Keratinocyte (primary cell): Measurements from ENCODE around the gene KRT14. TPM values are rescaled to one million over a fixed set of nuclear protein-coding genes. Genes with fewer than 3 reads are reported as not detected.
"Not testable (repeated sequence)": the region's sequence is repeated elsewhere in the genome, so short reads cannot be mapped to it uniquely, and the experiment has no call there.

ENCODE experiments used
- DNase-seq: peaks from one replicate; pipeline ENCODE4 v3.0.0-alpha.2; 2011; ENCODE audit warnings: low read depth, missing footprints, low spot score
- FAIRE-seq: peaks from 2 replicates; lab custom pipeline; 2011; peaks lifted over from hg19 to GRCh38; lab: Jason Lieb, UNC
- H2AFZ ChIP-seq: 2 replicates; pipeline ENCODE4 v1.6.0; 2012; ENCODE audit warnings: low read length, control low read depth, inconsistent platforms; ENCODE audit not compliant: control insufficient read depth
- H3K27ac ChIP-seq: 2 replicates; pipeline ENCODE4 v1.5.1; 2011; ENCODE audit warnings: low read length; ENCODE audit not compliant: control insufficient read depth, insufficient read depth
- H3K27me3 ChIP-seq: 3 replicates; pipeline ENCODE4 v1.6.0; 2011; ENCODE audit warnings: low read length; ENCODE audit not compliant: control insufficient read depth, insufficient read depth; ENCODE audit errors: extremely low read depth
- H3K36me3 ChIP-seq, 2 experiments: 2 replicates in 1 of 2; 3 replicates in 1 of 2; pipeline ENCODE4 v1.5.1; 2011; ENCODE audit warnings: low read length in 2 of 2, mild to moderate bottlenecking in 1 of 2; ENCODE audit not compliant: control insufficient read depth in 2 of 2, insufficient read depth in 2 of 2; ENCODE audit errors: extremely low read depth in 1 of 2
- H3K4me1 ChIP-seq: 3 replicates; pipeline ENCODE4 v1.5.1; 2011; ENCODE audit warnings: low read length; ENCODE audit not compliant: control insufficient read depth, insufficient read depth; ENCODE audit errors: extremely low read depth
- H3K4me2 ChIP-seq: 3 replicates; pipeline ENCODE4 v1.6.0; 2011; ENCODE audit warnings: low read depth, low read length; ENCODE audit not compliant: control insufficient read depth, insufficient read depth; ENCODE audit errors: extremely low read depth
- H3K4me3 ChIP-seq, 3 experiments: fragments of 200-600 bp in 1 of 3; sonication (generic) in 1 of 3; 2 replicates in 2 of 3; 3 replicates in 1 of 3; pipeline ENCODE4 v1.5.1; 2011 to 2016; ENCODE audit warnings: low read length in 3 of 3, mild to moderate bottlenecking in 3 of 3, control low read depth in 2 of 3, inconsistent platforms in 1 of 3, low read depth in 1 of 3, mixed read lengths in 1 of 3, mixed run types in 1 of 3, moderate library complexity in 1 of 3; ENCODE audit not compliant: control insufficient read depth in 2 of 3, insufficient read depth in 2 of 3; ENCODE audit errors: extremely low read depth in 1 of 3
- H3K79me2 ChIP-seq: 2 replicates; pipeline ENCODE4 v1.6.0; 2012; ENCODE audit warnings: low read length; ENCODE audit not compliant: control insufficient read depth, insufficient read depth
- H3K9ac ChIP-seq: 3 replicates; pipeline ENCODE4 v1.6.0; 2011; ENCODE audit warnings: low read length; ENCODE audit not compliant: control insufficient read depth, insufficient read depth; ENCODE audit errors: extremely low read depth
- H3K9me1 ChIP-seq: 3 replicates; pipeline ENCODE4 v1.6.0; 2011; ENCODE audit warnings: low read length; ENCODE audit not compliant: control insufficient read depth, insufficient read depth; ENCODE audit errors: extremely low read depth
- H3K9me3 ChIP-seq: 2 replicates; pipeline ENCODE4 v1.5.1; 2012; ENCODE audit warnings: low read depth, low read length; ENCODE audit not compliant: control insufficient read depth
- H4K20me1 ChIP-seq: 3 replicates; pipeline ENCODE4 v1.6.0; 2011; ENCODE audit warnings: low read length; ENCODE audit not compliant: control insufficient read depth, insufficient read depth; ENCODE audit errors: extremely low read depth
- EZH2 ChIP-seq: IDR thresholded peaks from one replicate; pipeline ENCODE4 v1.6.1; 2012; ENCODE audit warnings: inconsistent platforms, mild to moderate bottlenecking, low read length, moderate library complexity
- dilution Hi-C: fragments of 300-500 bp; cut with MboI; formaldehyde crosslinking; loops from one replicate; pipeline ENCODE4 v1.7.0; 2020; ENCODE audit warnings: low sequenced_read_pairs; ENCODE audit not compliant: extremely low pct_ligation_motif_present
- polyA plus RNA-seq, 5 experiments: library from polyadenylated mRNA; depleted of rRNA in 3 of 5; stranded (reverse) in 3 of 5; stranded (forward) in 1 of 5; unstranded in 1 of 5; fragments of >200 nt; gene quantifications; 1 replicate in 1 of 5; 2 replicates in 3 of 5; 3 replicates in 1 of 5; pipeline versions ENCODE4 v1.2.1 to v1.2.3, GENCODE V29; 2011 to 2012; ENCODE audit warnings: missing spikeins in 2 of 5, low read depth in 1 of 5, low replicate concordance in 1 of 5
- TF ChIP-seq, protein P1 (sequence below), 3 experiments: IDR thresholded peaks in 1 of 3; conservative IDR thresholded peaks in 1 of 3; optimal IDR thresholded peaks in 1 of 3; 2 replicates in 2 of 3; 3 replicates in 1 of 3; pipeline versions ENCODE3 to v1.5.1; 2011; ENCODE audit warnings: low read length in 3 of 3, mild to moderate bottlenecking in 3 of 3, moderate library complexity in 2 of 3, control low read depth in 1 of 3, inconsistent platforms in 1 of 3; ENCODE audit not compliant: insufficient read depth in 2 of 3; ENCODE audit errors: extremely low read depth in 1 of 3

The KRT14 gene
- polyA plus RNA-seq, 1 donor (not counting 4 experiments of a cell fraction or from before 2014, with no cell fraction given), result 26,041 TPM

DNA sequence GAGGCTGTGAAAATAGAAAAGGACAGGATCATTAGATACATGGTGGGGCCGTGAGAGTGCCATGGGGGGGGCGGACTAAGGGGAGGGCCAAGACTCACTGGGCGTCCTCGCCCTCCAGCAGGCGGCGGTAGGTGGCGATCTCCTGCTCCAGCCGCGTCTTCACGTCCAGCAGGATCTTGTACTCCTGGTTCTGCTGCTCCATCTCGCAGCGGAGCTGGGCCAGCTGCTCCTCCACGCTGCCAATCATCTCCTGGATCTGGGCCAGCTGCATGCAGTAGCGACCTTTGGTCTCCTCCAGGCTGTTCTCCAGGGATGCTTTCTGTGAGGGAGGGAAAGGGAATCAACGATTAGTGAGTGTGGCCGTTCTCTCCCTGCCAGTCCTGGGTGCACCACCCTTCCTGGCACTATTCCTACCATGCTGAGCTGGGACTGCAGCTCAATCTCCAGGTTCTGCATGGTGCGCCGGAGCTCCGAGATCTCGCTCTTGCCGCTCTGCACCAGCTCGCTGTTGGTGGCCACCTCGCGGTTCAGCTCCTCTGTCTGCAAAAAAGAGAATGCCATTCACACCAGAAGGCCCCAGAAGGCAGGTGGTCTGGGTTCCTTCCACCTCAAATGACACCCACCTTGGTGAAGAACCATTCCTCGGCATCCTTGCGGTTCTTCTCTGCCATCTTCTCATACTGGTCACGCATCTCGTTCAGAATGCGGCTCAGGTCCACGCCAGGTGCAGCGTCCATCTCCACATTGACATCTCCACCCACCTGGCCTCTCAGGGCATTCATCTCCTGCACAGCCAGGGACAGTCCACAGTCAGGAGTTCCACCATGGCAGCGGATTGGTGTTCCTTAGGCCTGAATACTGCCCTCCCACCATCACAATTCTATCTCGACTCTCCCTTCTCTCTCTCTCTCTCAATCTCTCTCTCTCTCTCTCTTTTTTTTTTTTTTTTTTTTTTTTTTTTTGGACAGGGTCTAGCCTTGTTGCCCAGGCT is 3.3 kb downstream of the KRT14 start:
- H3K27ac ChIP-seq, result peak overlapping the region; percentile 97
- H3K9ac ChIP-seq, result peak overlapping the region; percentile 96
- H3K9me3 ChIP-seq, result no peaks in the 10 kb centered on the region
- no peaks in the 10 kb centered on the region for H3K27me3 ChIP-seq
- H3K4me3 ChIP-seq, result peak overlapping the region; percentile 64 to 94 (median 90)
- peaks cover 14 to 32% of the 10 kb centered on the region in 2 experiments for H3K36me3 ChIP-seq
- no peak for FAIRE-seq
- no peak overlapping the region for H2AFZ ChIP-seq
- no peaks in the 10 kb centered on the region for H3K9me1 ChIP-seq
- H3K4me1 ChIP-seq, result peaks cover 58% of the 10 kb centered on the region
- no peak for TF ChIP-seq EZH2
- TF ChIP-seq, protein P1, sequence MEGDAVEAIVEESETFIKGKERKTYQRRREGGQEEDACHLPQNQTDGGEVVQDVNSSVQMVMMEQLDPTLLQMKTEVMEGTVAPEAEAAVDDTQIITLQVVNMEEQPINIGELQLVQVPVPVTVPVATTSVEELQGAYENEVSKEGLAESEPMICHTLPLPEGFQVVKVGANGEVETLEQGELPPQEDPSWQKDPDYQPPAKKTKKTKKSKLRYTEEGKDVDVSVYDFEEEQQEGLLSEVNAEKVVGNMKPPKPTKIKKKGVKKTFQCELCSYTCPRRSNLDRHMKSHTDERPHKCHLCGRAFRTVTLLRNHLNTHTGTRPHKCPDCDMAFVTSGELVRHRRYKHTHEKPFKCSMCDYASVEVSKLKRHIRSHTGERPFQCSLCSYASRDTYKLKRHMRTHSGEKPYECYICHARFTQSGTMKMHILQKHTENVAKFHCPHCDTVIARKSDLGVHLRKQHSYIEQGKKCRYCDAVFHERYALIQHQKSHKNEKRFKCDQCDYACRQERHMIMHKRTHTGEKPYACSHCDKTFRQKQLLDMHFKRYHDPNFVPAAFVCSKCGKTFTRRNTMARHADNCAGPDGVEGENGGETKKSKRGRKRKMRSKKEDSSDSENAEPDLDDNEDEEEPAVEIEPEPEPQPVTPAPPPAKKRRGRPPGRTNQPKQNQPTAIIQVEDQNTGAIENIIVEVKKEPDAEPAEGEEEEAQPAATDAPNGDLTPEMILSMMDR (optimal IDR thresholded peaks at IDR 0.05 in 1 of 3, IDR thresholded peaks at IDR 0.05 in 1 of 3, conservative IDR thresholded peaks at IDR 0.05 in 1 of 3; ENCODE audit: extremely low read depth in 1 of 3, insufficient read depth in 2 of 3, low read length in 3 of 3), result peak; percentile 34 to 68 (median 34)
- peaks cover 31% of the 10 kb centered on the region for H4K20me1 ChIP-seq
- peaks cover 24% of the 10 kb centered on the region for H3K79me2 ChIP-seq
- peak; percentile 67 for DNase-seq
- dilution Hi-C loops, result no loop called here
- peak overlapping the region; percentile 78 for H3K4me2 ChIP-seq

DNA sequence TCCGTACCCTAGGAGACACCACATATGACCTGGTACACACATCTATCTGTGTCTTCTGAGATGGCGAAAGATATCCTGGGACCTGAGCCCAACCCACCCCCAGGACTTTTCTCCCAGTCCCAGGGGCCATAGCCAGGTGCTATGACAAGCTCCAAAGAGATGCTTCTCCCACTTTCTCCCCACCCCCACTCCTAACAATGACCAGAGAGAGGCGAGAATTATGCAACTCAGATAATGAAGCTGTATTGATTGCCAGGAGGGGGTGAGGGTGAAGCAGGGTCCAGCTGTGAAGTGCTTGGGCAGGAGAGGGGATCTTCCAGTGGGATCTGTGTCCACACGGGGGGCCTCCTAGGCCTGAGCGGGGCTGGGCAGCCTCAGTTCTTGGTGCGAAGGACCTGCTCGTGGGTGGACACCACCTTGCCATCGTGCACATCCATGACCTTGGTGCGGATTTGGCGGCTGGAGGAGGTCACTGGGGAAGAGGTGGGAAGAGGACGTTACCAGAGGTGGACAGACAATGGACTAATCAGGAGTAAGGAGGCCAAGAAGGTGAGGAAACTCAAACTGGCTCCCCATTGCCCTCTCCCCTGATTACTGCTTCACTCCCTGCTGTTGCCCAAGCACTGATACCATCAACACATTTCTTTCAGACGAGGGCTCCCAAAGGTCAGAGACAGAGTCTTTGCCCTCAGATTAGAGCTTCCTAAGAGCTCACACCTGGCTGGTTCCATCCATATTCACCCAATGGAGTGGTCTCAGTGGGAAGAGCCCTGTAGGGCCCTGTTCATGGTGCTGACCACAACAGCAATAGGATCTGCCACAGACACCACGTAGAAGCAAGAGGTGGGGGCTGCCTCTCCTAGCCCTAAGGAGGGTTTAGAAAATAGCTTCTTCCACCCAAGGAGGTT is 4.4 kb downstream of the KRT14 start:
- peaks cover 51% of the 10 kb centered on the region for H3K4me1 ChIP-seq

More for the DNA sequence above, 4.4 kb downstream of the KRT14 start:
- H3K9me1 ChIP-seq, H3K27me3 ChIP-seq, H3K9me3 ChIP-seq, dilution Hi-C loops, H2AFZ ChIP-seq: not testable (repeated sequence)
- H3K4me2 ChIP-seq, result peak overlapping the region; percentile 40
- FAIRE-seq (peak; percentile 61), DNase-seq (peak; percentile 56)
- H3K9ac ChIP-seq, result peak overlapping the region; percentile 77
- peaks cover 14 to 32% of the 10 kb centered on the region in 2 experiments for H3K36me3 ChIP-seq
- peak overlapping the region in 1 of 3 experiments; percentile 25 for H3K4me3 ChIP-seq
- peaks cover 31% of the 10 kb centered on the region for H4K20me1 ChIP-seq
- H3K79me2 ChIP-seq, result peaks cover 21% of the 10 kb centered on the region
- H3K27ac ChIP-seq, result peak overlapping the region; percentile 97
